Duodenal mucosa (tissue), 2 donors: ENCODE data around the gene SBF1.

Experiments used
- H3K27ac ChIP-seq: one replicate; pipeline ENCODE4 v1.7.0; 2013; ENCODE audit warnings: low read depth, low read length
- H3K27me3 ChIP-seq, 2 donors: one replicate each; pipeline ENCODE4 v1.7.0; 2013; ENCODE audit warnings: low read length in 2 of 2, control low read depth in 1 of 2; ENCODE audit not compliant: insufficient read depth in 2 of 2, control insufficient read depth in 1 of 2
- H3K36me3 ChIP-seq, 2 donors: one replicate each; pipeline ENCODE4 v1.7.0; 2013; ENCODE audit warnings: low read length in 2 of 2, control low read depth in 1 of 2; ENCODE audit not compliant: insufficient read depth in 2 of 2, control insufficient read depth in 1 of 2
- H3K4me1 ChIP-seq, 2 donors: one replicate each; pipeline ENCODE4 v1.7.0; 2013; ENCODE audit warnings: low read length in 2 of 2, control low read depth in 1 of 2; ENCODE audit not compliant: insufficient read depth in 2 of 2, control insufficient read depth in 1 of 2
- H3K4me3 ChIP-seq, 2 donors: one replicate each; pipeline ENCODE4 v1.7.0; 2013; ENCODE audit warnings: low read length in 2 of 2, low read depth in 1 of 2
- H3K9ac ChIP-seq, 2 donors: one replicate each; pipeline ENCODE4 v1.7.0; 2013; ENCODE audit warnings: low read length in 2 of 2, low read depth in 1 of 2
- H3K9me3 ChIP-seq, 2 donors: one replicate each; pipeline ENCODE4 v1.7.0; 2013; ENCODE audit warnings: low read length in 2 of 2, control low read depth in 1 of 2; ENCODE audit not compliant: control insufficient read depth in 1 of 2

SBF1 gene

GRCh38 chr22:50443801-50444625 lies 30.8 kb downstream of the SBF1 start:
- Histone ChIP-seq H3K4me3 (no peak overlapping the region), H3K9me3 (no peaks in the 10 kb centered on the region), H3K27ac (peak overlapping the region; percentile 13), H3K36me3 (peaks cover 10 to 66% of the 10 kb centered on the region in 2 donors), H3K27me3 (no peaks in the 10 kb centered on the region), H3K4me1 (peaks cover 7 to 16% of the 10 kb centered on the region in 2 donors), H3K9ac (no peak overlapping the region)

- H3K4me3 ChIP-seq: no peak overlapping the region
- no peaks in the 10 kb centered on the region for H3K27me3 ChIP-seq
- H3K9me3 ChIP-seq: no peaks in the 10 kb centered on the region
- peaks cover 13 to 68% of the 10 kb centered on the region in 2 donors for H3K36me3 ChIP-seq
- H3K4me1 ChIP-seq: peaks cover 7 to 16% of the 10 kb centered on the region in 2 donors
- H3K9ac ChIP-seq: no peak overlapping the region
- H3K27ac ChIP-seq: no peak overlapping the region
These were observed 31.6 kb downstream of the SBF1 start for GRCh38 chr22:50443197-50443596.

GRCh38 chr22:50441428-50441993 lies 33.3 kb downstream of the SBF1 start:
- H3K4me1 ChIP-seq: peaks cover 7 to 16% of the 10 kb centered on the region in 2 donors
- no peak overlapping the region for H3K27ac ChIP-seq

GRCh38 chr22:50440544-50441249 lies 34.1 kb downstream of the SBF1 start:
- peaks cover 4 to 67% of the 10 kb centered on the region in 2 donors for H3K36me3 ChIP-seq
- no peaks in the 10 kb centered on the region for H3K9me3 ChIP-seq
- no peaks in the 10 kb centered on the region for H3K27me3 ChIP-seq
- H3K9ac ChIP-seq: no peak overlapping the region
- H3K4me1 ChIP-seq: peaks cover 7 to 13% of the 10 kb centered on the region in 2 donors
- H3K27ac ChIP-seq: no peak overlapping the region
- no peak overlapping the region for H3K4me3 ChIP-seq

More at GRCh38 chr22:50441428-50441993, 33.3 kb downstream of the SBF1 start:
- H3K36me3 ChIP-seq: peaks cover 4 to 67% of the 10 kb centered on the region in 2 donors
- H3K27me3 ChIP-seq: no peaks in the 10 kb centered on the region
- no peak overlapping the region for H3K9ac ChIP-seq
- no peak overlapping the region for H3K4me3 ChIP-seq
- H3K9me3 ChIP-seq: no peaks in the 10 kb centered on the region

GRCh38 chr22:50439871-50440331 lies 34.9 kb downstream of the SBF1 start:
- H3K4me1 ChIP-seq: peaks cover 5% of the 10 kb centered on the region in 2 donors
- no peak overlapping the region for H3K4me3 ChIP-seq
- H3K27me3 ChIP-seq: no peaks in the 10 kb centered on the region
- H3K9ac ChIP-seq: no peak overlapping the region
- H3K27ac ChIP-seq: no peak overlapping the region
- peaks cover 4 to 70% of the 10 kb centered on the region in 2 donors for H3K36me3 ChIP-seq
- no peaks in the 10 kb centered on the region for H3K9me3 ChIP-seq

GRCh38 chr22:50439314-50439870 lies 35.4 kb downstream of the SBF1 start:
- H3K9ac ChIP-seq: no peak overlapping the region
- no peaks in the 10 kb centered on the region for H3K4me1 ChIP-seq
- no peak overlapping the region for H3K4me3 ChIP-seq
- peaks cover 4 to 73% of the 10 kb centered on the region in 2 donors for H3K36me3 ChIP-seq
- H3K27me3 ChIP-seq: no peaks in the 10 kb centered on the region
- H3K9me3 ChIP-seq: no peaks in the 10 kb centered on the region
- H3K27ac ChIP-seq: no peak overlapping the region

GRCh38 chr22:50438305-50439275 lies 36.2 kb downstream of the SBF1 start:
- Histone ChIP-seq H3K9me3 (no peaks in the 10 kb centered on the region), H3K4me3 (no peak overlapping the region), H3K27me3 (no peaks in the 10 kb centered on the region), H3K4me1 (no peaks in the 10 kb centered on the region), H3K36me3 (peaks cover 4 to 70% of the 10 kb centered on the region in 2 donors), H3K27ac (no peak overlapping the region), H3K9ac (no peak overlapping the region)

- Histone ChIP-seq H3K27ac (no peak overlapping the region), H3K36me3 (peaks cover 6 to 68% of the 10 kb centered on the region in 2 donors), H3K4me1 (no peaks in the 10 kb centered on the region), H3K9me3 (no peaks in the 10 kb centered on the region), H3K9ac (no peak overlapping the region), H3K27me3 (no peaks in the 10 kb centered on the region), H3K4me3 (no peak overlapping the region)
These were observed 37.1 kb downstream of the SBF1 start for GRCh38 chr22:50437511-50438304.
